ENCODE results near the gene MYZAP. TPM values are rescaled to one million over a fixed set of nuclear protein-coding genes. Genes with fewer than 3 reads are reported as not detected.

Gene MYZAP
- total and polyA plus RNA-seq, 10 of the 15 experiments (the other 5 are each of a cell fraction or from before 2014, with no cell fraction given): not detected

GRCh38 chr15:57667171-57667849 is 75.6 kb downstream of the MYZAP start:
- no peak for ATAC-seq
- Histone ChIP-seq H3K36me3 (ENCODE audit: control insufficient read depth in 2 of 2, insufficient read depth in 2 of 2, low read length in 1 of 2) (no peaks in the 10 kb centered on the region), H3K27ac (ENCODE audit: control insufficient read depth, insufficient read depth) (no peak overlapping the region), H3K4me3 (no peak overlapping the region), H3K27me3 (replicated peaks in 1 of 2; ENCODE audit: control insufficient read depth in 2 of 2, insufficient read depth in 2 of 2, low read length in 1 of 2) (0 out of 4 replicates have a peak, but pooled peaks cover 0 to 3% of the 10 kb centered on the region in 2 experiments), H3K9me3 (replicated peaks; ENCODE audit: control insufficient read depth, insufficient read depth, low read length) (no peaks in the 10 kb centered on the region), H2AFZ (ENCODE audit: control insufficient read depth, low read depth, low read length) (no peak overlapping the region), H3K9ac (ENCODE audit: control insufficient read depth, insufficient read depth, low read length) (no peak overlapping the region), H3K4me2 (ENCODE audit: control insufficient read depth, insufficient read depth) (no peak overlapping the region), H3K79me2 (ENCODE audit: control insufficient read depth, insufficient read depth, low read length) (no peaks in the 10 kb centered on the region), H3K4me1 (ENCODE audit: control insufficient read depth, insufficient read depth, low read length) (no peaks in the 10 kb centered on the region), H4K20me1 (ENCODE audit: control insufficient read depth, insufficient read depth) (no peaks in the 10 kb centered on the region)
- 38% methylated on average over 10 of the region's 10 CpGs for WGBS (ENCODE audit: insufficient coverage, insufficient replicate concordance, low lambda C conversion rate, missing lambda C conversion rate)
- in situ Hi-C loops (cut with MboI): no loop called here
- intact Hi-C loops (cut with micrococcal nuclease; ENCODE audit: unreplicated experiment): no loop called here
- no TSS peak for BruUV-seq (replicated peaks)
- no peak for TF ChIP-seq TCF3 (IDR thresholded peaks at IDR 0.05; ENCODE audit: borderline replicate concordance, insufficient read depth, low read depth, low read length)
- TF ChIP-seq ASH2L (IDR thresholded peaks at IDR 0.05; ENCODE audit: borderline replicate concordance, low read depth): no peak
- TF ChIP-seq JUNB (IDR thresholded peaks at IDR 0.05): no peak
- no peak for TF ChIP-seq STAT3 (IDR thresholded peaks at IDR 0.05; ENCODE audit: low read depth, low read length)
- no peak for TF ChIP-seq JUND (IDR thresholded peaks at IDR 0.05; ENCODE audit: low read depth, low read length)
- TF ChIP-seq RFX5 (IDR thresholded peaks at IDR 0.05; ENCODE audit: low read depth, low read length): no peak
- no peak for TF ChIP-seq RAD51 (IDR thresholded peaks at IDR 0.05)
- no peak for TF ChIP-seq NFXL1 (IDR thresholded peaks at IDR 0.05; ENCODE audit: borderline replicate concordance)
- CTCF ChIA-PET: interaction anchor here (0.8 to 1.4 kb wide), 2 partner anchors 26 to 65 kb away, joined by 4 to 7 read pairs; no protein-coding TSS in a partner anchor
- POLR2A ChIA-PET: no interaction called here
- no peak for FAIRE-seq
- RAD21 ChIA-PET (ENCODE audit: unreplicated experiment): no interaction called here
- SMC1A ChIA-PET (ENCODE audit: uncharacterized antibody, unreplicated experiment): interaction anchor here (0.9 kb wide), 1 partner anchor 13 kb away, joined by 3 read pairs; no protein-coding TSS in a partner anchor
- no peak for DNase-seq (ENCODE audit: low read depth, low spot score)

Data from GM12878 (cell line).